ENCODE results near the gene ARID2.

Gene ARID2

DNA sequence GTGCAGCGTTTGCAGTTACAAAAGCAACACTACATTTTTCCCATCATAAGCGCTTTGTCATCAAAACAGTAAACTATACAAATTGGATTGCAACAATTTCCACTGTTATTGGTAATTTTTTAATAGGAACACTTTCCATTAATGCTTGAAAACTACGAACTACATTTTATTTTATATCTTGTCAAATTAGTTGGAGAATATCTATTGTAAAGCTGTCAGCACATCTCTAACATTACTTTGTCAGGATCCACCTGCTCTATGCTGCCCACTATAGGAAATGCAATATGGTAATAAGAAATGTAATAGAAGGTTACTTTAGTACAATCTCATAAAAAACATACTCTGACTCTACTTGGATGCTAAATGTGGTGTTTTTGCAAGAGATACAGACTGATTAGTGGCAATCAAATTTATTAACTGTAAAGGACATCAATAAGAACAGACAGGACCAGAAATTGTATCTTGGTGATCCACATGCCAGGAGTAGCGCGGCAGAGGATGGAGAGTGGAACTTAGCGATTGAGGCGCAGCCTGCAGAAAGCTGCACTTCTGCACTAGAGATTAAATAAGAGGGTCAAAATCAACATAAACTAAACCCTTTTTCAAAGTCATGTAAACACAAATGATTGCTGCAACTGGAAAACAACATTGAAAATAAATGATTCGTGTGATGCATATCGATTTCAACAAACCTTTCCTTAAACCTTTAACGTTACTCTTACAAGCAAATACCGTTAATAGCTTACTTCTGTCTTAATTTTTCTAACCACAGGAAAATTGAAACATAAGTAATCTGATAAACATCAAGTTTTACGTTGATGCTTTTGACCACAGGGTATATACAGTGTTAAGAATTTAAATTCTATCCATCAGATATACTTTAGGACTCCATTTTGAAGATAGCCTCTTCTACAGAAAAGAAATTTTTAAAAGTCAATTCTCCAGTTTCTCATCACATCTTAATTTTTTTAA lies 3.6 kb upstream of the ARID2 start:
- peak; percentile 49 for DNase-seq (ENCODE audit: low spot score)

- peak; percentile 69 for DNase-seq (ENCODE audit: low spot score)
Measured at GRCh38 chr12:45726603-45727300, 2.8 kb upstream of the ARID2 start.

DNA sequence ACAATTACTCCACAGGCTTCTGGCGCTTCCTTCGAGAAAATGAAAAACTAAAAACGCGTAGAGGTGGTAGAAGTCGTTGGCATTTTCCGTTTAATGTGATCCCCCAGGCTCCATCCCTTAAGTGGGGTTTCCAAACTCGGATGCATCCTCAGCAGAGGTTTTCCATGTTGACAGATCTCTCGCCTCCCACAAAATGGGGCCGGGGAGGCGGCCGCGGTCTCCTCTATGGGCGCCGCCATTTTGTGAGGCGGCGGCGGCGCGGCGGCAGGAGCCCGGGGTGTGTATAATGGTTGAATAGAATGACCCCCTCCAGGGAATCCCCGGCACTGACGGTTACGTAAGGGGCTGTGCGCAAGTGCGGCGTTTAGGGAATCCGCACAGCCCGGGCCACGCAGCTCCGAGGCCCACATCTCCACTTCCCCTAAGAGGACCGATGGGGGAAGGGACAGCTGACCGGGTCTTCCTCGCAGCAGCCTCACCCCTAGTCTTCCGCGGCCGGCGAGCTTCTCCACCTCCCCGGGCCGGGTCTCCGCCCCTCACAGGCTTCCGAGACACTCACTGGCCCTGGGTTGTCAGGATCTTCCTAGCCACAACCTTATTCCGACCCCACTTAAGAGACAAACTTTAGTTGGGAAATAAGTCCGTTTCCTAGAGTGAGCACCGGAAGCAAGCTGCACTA lies 2.1 kb upstream of the ARID2 start:
- peak; percentile 93 for DNase-seq (ENCODE audit: low spot score)

DNA sequence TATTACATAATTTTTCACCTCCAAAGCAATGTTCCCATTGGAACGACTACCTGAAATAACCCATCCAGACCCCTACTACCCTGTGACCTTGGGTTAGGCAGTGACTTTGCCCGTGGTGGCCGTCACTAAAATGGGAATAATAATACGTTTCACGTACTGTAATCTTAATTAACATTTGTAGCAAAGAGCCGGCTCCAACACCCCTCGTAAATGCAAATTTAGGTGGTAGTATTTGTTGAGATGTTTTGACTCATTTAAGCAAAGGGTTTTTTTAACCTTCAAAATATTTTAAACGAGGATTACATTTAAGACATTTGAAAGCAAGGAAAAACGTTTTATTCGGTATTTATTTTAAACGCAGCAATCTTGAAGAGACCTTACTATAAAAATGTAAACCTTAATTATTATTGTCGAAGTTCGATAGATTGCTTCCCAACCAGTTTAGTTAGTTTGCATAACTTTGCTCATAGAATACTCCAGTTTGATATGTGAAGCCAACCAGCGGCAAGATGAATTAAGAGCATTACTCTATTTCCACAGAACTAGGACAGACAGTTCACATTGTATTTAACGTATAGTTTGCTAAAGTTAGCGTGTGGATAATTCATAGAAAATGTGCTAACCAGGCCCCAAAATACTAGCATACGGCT lies 1.4 kb upstream of the ARID2 start:
- DNase-seq (ENCODE audit: low spot score) = peak; percentile 4

- peak; percentile 94 for DNase-seq (ENCODE audit: low spot score)
Measured at GRCh38 chr12:45728630-45729232, 775 bp upstream of the ARID2 start.

DNA sequence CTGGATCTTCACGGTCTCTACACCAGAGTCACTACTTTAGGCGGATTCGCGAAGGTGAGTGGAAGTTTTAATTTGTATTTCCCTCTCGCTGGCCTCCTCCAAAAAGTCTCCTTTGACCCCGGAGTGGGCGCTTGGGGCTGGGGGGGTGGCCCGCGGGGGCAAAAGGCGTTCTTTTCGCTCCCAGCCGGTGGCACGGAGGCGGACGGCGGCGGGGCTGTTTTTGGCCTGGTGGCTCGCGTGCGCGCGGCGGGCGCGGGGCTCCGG lies 510 bp downstream of the ARID2 start:
- no peak for DNase-seq (ENCODE audit: low spot score)

GRCh38 chr12:45730348-45731189 lies 1.1 kb downstream of the ARID2 start:
- DNase-seq (ENCODE audit: low spot score) = peak; percentile 45

DNA sequence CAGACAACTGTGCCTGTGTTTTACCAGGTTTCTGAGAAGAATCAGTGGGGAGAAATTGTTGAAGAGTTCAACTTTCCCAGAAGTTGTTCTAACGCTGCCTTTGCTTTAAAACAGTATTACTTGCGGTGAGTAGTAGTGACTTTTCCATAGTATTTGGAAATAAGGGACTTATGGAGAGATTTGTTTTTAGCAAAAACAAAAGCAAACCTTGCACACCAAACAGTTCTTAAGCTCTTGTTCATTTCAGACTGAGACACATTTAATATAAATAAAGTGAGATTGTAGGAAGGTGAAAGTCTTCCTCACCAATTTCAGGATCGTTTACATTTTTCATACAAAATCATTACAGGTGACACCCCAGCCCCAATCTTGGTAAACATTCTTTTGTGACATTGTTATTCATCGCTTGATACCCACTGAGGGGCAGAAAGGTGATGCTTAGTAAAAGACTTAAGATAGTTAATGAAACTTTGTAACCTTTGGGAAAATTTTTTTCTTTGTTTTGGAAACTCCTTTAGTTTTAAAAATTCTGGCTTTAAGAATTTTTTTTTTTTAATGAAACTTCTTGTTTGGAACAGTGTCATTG lies 1.8 kb downstream of the ARID2 start:
- DNase-seq (ENCODE audit: low spot score) = no peak

DNA sequence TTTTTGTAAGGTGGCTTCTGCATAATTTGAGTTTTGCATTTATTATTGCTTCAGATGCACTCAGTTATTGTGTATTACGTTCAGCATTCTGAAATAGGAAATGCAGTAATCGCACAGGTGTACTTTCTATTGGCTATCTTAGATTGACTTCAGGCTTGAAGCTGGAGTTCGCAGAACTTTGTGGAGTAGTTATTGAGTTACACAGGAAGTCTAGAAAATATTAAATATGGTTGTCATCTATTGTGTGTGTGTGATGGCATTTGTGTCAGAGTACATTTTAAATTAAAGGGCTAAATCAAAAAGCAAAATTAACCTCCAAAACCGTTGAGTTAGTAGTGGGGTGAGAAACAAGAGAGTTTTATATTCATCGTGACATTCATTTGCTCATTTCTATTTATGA lies 2.7 kb downstream of the ARID2 start:
- DNase-seq (ENCODE audit: low spot score) = no peak

DNA sequence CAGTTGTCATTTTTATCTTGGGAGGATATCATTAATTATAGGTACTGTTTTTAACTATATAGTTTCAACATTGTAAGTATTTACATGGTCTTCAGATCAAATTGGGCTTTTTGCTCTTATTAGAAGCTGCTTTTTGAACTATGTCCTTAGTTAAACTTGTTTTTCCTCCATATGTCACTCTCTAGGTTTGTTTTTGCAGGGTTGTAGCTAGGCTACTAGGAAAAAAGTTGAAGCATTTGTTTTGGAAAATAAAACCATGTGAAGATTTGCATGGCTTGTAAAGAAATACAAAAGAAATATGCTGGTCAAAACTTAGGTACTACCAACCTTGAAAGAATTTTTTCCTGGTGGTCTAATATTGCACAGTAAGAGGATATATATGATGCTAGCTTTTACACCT lies 3.4 kb downstream of the ARID2 start:
- DNase-seq (ENCODE audit: low spot score) = no peak

GRCh38 chr12:45737638-45738037 lies 8.1 kb downstream of the ARID2 start:
- no peak for DNase-seq (ENCODE audit: low spot score)

- DNase-seq (ENCODE audit: low spot score) = no peak
Measured at GRCh38 chr12:45742590-45742989, 13.1 kb downstream of the ARID2 start.

GRCh38 chr12:45743247-45743646 lies 13.7 kb downstream of the ARID2 start:
- no peak for DNase-seq (ENCODE audit: low spot score)

DNA sequence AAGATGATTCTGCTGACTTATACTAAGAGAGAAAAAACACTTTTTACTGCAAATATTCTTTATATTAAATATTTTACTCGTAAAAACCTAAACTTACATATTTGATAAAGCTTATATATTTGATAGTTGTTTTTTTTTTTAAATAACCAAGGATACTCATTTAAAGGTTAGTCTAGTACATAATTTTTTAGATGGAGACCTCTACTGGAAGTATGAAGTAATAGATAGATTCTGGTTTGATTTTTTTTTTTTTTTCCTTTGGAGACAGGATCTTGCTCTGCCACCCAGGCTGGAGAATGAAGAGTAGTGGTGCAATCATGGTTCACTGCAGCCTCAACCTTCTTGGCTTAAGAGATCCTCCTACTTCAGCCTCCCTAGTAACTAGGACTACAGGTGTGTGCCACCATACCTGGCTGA lies 16.4 kb downstream of the ARID2 start:
- DNase-seq (ENCODE audit: low spot score) = peak; percentile 57

GRCh38 chr12:45756666-45757065 lies 27.2 kb downstream of the ARID2 start:
- no peak for DNase-seq (ENCODE audit: low spot score)

GRCh38 chr12:45757172-45757571 lies 27.7 kb downstream of the ARID2 start:
- no peak for DNase-seq (ENCODE audit: low spot score)

- DNase-seq (ENCODE audit: low spot score) = no peak
Measured at GRCh38 chr12:45760333-45760732, 30.8 kb downstream of the ARID2 start.

DNA sequence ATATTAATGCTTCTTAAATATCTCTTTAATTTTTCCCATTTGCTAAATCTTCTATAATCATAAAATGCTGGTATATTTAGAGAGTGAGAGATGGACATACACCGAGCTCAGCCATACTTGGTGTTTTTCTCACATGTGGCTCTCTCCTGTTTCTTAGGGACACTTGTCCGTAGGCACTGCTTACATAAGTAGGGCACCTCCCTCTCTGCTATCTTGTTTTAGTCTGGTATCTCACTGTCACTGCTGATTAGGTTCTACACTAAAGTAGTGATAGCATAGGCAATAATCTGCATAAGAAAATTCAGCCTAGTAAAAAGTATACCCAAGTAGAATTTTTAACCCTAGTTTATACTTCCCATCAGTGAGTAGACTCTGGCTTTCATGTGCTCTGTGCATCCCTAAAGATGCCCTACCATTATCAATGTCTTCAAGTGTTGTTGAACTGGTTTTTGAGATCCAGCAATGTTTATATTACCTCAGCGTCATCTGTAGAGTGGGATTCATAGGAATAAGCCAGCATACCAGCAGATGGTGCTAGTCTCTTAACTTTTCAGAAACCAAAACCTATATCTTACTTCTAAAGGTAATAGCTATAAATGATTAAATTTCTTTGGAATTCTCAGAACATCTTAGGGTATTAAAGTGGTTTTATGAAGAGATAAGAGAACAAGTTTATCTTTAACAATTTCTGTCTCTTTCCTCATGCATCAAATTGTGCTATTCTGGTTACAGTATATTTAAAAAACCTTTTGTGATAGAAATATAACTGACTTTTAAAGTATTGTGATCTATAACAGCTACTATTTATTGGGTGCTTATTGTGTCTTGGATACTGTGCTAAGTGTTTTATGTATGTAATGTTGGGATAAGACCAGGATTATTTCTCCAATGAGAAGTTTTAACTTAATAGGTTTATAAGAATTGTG lies 32.9 kb downstream of the ARID2 start:
- DNase-seq (ENCODE audit: low spot score) = peak; percentile 44

DNA sequence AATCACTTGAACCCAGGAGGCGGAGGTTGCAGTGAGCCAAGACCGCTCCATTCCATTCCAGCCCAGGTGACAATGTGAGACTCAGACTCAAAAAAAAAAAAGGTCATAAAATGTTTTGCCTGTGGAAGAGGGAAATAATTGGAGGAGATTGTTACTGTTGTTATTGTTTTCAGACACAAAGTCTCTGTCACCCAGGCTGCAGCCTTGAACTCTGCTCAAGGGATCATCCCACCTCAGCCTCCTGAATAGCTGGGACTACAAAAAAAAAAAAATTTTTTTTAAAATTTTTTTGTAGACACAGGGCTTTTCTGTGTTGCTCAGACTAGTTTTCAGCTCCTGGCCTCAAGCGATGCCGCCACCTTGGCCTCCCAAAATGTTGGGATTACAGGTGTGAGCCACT lies 33.9 kb downstream of the ARID2 start:
- no peak for DNase-seq (ENCODE audit: low spot score)

- no peak for DNase-seq (ENCODE audit: low spot score)
Measured at GRCh38 chr12:45768194-45768593, 38.7 kb downstream of the ARID2 start.

Data from GM03348 (cell line).